Lower leg skin (tissue), 3 donors: ENCODE data around the gene CTTNBP2.

Experiments used
- POLR2A ChIP-seq, 2 donors: fragments of 450-650 bp; IDR thresholded peaks; one replicate each; pipeline ENCODE4 v1.6.1; 2016 to 2017; ENCODE audit warnings: antibody characterized with exemption in 2 of 2, mild to moderate bottlenecking in 1 of 2, moderate library complexity in 1 of 2
- TF ChIP-seq, protein P1 (sequence below), 3 donors: fragments of 450-650 bp; IDR thresholded peaks; one replicate each; pipeline ENCODE4 v1.5.1; 2016; ENCODE audit warnings: antibody characterized with exemption in 3 of 3, mild to moderate bottlenecking in 3 of 3, moderate library complexity in 2 of 3

DNA sequence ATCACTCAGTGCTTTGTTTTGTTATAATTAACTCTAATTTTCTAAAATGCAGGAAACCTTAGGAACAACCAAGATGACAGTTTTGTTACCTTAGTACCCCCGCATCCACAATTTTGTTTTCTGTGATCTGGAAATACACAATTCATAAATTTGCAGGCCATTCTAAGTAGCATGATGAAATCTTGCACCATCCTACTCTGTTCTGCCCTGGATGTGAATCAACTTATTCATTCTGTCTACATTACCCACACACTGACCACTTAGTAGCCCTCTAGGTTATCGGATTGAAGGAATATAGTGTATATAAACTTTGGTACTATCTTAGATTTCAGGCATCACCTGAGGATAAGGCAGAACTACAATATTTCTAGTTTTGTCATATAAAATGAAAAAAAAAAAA is 155.9 kb downstream of the CTTNBP2 start:
- TF ChIP-seq, protein P1, sequence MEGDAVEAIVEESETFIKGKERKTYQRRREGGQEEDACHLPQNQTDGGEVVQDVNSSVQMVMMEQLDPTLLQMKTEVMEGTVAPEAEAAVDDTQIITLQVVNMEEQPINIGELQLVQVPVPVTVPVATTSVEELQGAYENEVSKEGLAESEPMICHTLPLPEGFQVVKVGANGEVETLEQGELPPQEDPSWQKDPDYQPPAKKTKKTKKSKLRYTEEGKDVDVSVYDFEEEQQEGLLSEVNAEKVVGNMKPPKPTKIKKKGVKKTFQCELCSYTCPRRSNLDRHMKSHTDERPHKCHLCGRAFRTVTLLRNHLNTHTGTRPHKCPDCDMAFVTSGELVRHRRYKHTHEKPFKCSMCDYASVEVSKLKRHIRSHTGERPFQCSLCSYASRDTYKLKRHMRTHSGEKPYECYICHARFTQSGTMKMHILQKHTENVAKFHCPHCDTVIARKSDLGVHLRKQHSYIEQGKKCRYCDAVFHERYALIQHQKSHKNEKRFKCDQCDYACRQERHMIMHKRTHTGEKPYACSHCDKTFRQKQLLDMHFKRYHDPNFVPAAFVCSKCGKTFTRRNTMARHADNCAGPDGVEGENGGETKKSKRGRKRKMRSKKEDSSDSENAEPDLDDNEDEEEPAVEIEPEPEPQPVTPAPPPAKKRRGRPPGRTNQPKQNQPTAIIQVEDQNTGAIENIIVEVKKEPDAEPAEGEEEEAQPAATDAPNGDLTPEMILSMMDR (IDR thresholded peaks at IDR 0.05): no peak
- no peak for TF ChIP-seq POLR2A (IDR thresholded peaks at IDR 0.05)
